ENCODE results near the gene OGDH.

Gene OGDH

GRCh38 chr7:44748948-44749731, 142.7 kb downstream of the OGDH start:
- DNase-seq: peak in 1 of 2 experiments; percentile 14

GRCh38 chr7:44749992-44750391, 143.6 kb downstream of the OGDH start:
- no peak for DNase-seq

DNA sequence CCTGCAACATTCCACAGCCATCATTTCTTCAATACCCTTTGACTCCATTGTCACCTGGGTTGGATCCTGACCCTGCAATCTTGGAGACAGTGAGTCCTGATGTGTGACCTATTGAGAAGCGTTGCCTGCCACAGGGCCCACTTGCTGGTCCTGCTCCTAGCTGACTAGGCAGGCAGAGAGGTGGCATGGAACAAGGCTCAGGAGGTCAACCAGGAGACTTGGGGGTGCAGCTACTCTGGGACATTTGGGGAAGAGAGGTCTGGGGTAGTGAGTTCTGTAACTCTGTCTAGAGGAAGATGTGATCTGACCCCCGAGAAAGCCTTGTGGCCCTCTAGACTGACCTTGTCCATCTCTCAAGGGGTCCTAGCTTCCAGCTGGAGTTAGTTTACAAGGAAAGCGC, 144.0 kb downstream of the OGDH start:
- DNase-seq: no peak

- peak; percentile 36 to 63 for DNase-seq
These were observed 144.6 kb downstream of the OGDH start for GRCh38 chr7:44750921-44751571.

- DNase-seq: no peak
These were observed 146.4 kb downstream of the OGDH start for GRCh38 chr7:44752822-44753221.

- DNase-seq: no peak
These were observed 148.6 kb downstream of the OGDH start for GRCh38 chr7:44754802-44755697.

GRCh38 chr7:44755698-44756627, 149.5 kb downstream of the OGDH start:
- DNase-seq: no peak

GRCh38 chr7:44756904-44757303, 150.5 kb downstream of the OGDH start:
- DNase-seq: no peak

DNA sequence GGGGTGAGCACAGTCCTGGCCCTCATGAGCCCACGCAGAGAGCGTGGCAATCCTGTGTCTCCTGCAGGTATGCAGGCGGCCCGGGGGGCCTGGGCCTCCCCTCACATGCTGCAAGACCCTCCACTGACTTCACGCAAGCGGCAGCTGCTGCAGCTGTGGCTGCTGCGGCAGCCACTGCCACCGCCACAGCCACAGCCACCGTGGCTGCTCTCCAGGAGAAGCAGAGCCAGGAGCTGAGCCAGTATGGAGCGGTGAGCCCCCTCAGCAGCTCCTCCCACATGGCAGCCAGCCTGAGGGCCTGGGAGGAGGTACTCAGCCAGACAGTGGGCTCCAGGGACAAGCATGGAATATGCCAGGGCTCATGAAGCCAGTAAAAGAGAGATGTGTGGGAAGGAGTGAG, 150.9 kb downstream of the OGDH start:
- no peak for DNase-seq

GRCh38 chr7:44757739-44758138, 151.3 kb downstream of the OGDH start:
- no peak for DNase-seq
